ENCODE data around the gene TNN.

The TNN gene

DNA sequence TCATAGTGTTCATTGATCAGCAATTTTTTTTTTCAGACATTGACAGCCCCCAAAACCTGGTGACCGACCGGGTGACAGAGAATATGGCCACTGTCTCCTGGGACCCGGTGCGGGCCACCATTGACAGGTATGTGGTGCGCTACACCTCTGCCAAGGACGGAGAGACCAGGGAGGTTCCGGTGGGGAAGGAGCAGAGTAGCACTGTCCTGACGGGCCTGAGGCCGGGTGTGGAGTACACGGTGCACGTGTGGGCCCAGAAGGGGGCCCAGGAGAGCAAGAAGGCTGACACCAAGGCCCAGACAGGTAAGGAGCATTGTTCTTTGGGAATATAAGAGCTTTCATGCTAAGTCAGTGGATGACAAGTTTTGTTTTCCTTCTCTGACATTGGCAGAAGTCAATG is 49.3 kb downstream of the TNN start:
- DNase-seq: no peak

DNA sequence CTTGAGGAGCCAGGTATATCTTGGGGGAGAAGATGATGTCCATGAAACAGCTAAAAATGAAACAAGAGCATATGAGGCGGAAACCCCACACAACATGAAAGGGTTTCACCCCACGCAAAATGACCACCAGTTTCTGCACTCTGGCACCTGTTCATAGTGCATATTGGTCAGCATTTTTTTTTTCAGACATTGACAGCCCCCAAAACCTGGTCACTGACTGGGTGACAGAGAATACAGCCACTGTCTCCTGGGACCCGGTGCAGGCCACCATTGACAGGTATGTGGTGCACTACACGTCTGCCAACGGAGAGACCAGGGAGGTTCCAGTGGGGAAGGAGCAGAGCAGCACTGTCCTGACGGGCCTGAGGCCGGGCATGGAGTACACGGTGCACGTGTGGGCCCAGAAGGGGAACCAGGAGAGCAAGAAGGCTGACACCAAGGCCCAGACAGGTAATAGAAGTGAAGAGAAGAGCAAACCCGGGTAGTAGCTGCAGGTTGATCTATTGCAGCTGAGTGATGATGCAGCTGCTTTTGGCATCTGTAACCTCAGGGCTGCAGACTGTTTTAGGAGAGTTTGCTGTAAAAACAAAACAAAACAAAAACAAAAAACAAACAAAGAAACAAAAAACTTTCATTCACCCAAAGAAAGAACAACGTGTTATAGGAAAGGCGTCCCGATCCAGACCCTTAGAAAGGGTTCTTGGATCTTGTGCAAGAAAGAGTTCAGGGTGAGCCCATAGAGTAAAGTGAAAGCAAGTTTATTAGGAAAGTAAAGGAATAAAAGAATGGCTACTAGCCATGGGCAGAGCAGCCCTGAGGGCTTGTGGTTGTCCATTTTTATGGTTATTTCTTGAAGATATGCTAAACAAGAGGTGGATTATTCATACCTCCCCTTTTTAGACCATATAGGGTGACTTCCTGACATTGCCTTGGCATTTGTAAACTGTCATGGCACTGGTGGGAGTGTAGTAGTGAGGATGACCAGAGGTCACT is 51.0 kb downstream of the TNN start:
- no peak for DNase-seq

DNA sequence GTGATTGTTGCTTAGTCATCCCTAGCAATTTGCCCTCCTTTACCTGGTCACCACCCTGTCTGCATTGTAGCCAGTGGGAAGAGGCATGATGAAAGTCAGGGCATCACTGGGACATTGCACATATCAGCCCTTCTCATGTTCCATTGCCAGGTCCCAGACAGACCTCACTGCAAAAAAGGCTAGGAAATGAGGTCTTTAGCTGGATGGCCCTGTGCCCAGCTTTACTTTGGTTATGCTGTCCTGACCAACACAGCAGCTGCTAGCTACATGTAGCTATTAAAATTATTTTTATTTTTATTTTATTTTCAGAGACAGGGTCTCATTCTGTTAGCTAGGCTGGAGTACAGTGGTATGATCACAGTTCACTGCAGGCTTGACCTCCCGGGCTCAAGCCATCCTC is 52.9 kb downstream of the TNN start:
- DNase-seq: no peak

DNA sequence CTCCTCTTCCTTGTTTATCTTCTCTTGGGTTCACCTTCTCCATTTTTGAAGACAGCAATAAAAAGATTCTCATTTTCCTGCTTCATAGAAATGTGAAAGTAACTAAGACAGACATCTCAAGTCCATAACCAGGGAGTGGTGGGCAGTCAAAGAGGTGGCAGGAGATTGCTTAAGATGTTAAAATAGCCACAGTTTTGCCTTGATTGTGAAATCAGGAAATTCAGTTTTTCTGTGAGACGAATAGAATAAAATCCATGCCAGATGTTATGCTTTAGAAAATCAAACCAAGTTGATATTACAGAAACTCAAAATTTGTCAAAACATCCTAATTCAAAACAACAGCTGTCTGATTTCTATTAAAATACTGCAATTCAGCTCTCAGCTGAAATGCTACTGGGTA is 57.2 kb downstream of the TNN start:
- no peak for DNase-seq

DNA sequence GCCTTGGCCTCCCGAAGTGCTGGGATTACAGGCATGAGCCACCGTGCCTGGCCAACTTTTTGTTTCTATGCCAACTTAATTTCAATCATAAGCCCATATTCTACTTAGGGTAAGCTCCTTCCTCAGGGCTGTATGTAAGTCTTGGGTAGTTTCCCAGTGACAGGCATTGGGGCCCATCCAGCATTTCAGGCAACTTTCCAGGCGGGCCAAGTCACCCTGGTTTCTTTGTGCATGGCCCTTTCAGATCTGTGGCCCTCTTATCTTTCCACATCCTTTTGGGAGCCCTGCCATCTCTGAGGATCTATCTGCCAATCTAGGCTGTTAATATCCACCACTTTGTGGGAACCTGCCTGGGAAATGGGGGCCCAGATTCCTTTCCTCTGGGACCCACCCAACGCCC is 58.7 kb downstream of the TNN start:
- no peak for DNase-seq

DNA sequence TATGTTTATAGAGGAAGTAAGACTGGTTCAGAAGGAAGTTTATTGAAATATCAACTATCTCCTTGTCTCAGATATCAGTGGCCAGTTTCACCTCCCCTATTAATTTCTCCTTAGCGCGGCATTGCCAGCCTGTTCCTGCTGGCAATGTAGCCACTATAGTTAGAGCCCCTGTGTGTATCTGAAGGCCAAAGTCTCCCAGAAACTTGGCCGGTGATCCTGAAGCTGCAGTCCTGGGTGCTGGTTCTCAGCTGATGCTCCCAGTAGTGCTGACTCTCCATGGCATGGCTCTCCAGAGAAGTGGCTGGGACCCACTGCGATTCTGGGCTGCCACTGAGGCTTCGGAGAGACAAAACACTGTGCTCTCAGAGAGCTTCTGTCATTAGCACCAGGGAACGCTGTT is 59.9 kb downstream of the TNN start:
- DNase-seq: no peak

DNA sequence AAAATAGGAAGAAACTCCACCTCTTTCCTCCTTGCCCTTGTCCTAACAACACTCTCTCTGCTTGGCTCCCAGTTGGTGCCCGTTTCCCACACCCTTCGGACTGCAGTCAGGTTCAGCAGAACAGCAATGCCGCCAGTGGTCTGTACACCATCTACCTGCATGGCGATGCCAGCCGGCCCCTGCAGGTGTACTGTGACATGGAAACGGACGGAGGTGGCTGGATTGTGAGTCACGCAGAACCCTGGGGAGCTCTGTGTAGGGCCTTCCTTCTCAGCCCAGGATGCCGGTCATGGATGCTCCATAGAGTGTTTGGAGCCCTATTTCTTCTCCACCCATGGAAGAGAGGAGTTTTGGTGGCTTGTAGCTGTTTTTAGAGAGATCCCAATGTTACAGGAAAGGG is 60.9 kb downstream of the TNN start:
- DNase-seq: no peak

DNA sequence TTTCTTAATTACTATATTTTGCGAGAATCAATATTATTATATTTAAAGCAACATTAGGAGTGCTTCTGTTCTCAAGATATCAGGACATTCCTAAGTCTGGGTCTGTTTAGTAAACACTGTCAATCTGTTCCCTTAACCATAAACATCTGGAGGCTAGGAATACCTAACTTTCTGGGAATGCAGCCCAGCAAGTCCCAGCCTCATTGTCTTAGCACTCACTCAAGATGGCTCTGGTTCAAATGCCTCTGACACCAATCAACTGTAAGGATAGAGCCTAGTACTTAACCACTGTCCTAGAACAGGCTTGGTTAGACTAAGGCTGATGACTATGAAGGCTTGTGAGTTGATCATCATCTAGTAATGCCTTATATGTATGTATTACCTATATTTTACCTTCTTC is 61.5 kb downstream of the TNN start:
- DNase-seq: no peak

DNA sequence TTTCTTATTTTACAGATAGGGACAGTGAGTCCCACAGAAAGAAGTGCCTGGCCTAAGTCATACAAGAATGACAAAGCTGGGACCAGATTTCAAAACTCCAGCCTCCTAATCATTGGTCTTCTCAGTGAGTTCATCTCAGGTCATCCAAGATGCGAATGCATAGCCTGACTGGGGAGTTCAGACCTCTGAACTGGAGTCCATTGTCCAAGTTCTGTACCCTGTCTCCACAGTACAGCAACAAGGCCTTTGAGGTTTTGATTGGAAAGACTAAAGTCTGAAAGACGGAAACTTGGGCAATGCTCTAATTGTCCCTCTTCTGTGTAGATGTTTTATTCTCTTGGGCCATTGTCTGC is 62.0 kb downstream of the TNN start:
- DNase-seq: no peak

DNA sequence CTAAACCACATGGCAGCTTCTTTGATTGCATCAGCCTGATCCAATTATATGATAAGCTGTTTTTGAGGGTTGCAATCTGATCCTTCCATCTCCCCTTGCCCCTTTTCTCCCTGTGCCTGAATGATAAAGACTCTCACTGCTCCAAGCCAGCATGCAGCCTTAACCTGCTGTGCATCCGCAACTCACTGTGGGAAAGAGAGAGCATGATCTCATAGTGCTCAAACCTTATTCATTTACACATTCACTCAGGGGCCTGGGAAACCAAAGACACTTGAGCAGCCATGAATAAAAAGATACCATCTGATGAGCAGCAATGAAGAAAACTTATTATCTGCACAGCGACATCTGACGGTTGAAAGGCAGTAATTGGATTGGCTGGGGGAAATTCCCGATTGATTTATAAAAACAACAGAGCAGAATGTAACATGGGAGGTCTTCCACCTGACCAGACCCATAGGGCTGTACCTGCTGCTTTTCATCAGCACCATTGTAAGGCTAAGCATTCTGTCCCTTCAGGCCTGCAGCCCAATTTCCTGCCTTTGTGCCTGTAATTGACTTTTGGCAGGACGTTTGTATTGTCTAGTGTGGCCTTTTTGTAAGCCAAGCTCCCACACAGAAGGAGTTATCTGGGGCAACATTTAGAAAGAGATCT is 62.5 kb downstream of the TNN start:
- DNase-seq: no peak

DNA sequence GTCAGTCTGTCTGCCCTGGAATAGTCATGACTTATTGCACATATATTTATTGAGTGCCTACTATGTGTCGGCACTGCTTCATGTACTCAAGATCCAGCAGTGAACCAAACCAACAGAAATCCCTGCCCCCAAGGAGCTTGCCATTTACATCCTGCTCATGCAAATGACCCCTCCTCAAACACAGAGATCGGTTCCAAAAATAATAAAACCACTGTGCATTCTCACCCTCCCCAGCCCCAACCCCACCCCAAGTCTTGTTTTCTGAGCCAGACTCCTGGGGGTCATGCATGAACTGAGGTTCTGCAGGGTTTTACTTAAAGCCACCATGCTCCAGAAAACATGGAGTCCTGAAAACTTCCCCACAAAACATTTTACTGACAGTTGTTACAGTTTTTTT is 63.0 kb downstream of the TNN start:
- no peak for DNase-seq

DNA sequence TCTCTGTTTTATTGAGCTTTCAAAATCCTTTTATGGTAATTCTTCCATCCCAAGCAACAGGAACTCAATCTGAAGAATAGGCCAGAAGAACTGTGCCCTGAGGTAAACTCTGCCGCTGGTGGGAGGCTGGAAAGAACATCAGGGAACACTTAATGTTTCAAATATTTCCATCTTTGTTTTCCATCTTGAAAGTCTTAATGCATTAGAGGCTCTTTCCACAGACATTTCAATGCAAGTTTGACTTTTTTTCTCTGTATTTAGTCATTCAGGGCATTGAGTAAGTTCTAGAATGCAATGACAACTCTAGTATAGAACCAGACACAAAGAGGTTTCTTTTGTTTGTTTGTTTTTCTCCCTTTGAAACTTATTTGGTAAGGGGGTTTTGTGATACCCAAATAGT is 63.5 kb downstream of the TNN start:
- no peak for DNase-seq

DNA sequence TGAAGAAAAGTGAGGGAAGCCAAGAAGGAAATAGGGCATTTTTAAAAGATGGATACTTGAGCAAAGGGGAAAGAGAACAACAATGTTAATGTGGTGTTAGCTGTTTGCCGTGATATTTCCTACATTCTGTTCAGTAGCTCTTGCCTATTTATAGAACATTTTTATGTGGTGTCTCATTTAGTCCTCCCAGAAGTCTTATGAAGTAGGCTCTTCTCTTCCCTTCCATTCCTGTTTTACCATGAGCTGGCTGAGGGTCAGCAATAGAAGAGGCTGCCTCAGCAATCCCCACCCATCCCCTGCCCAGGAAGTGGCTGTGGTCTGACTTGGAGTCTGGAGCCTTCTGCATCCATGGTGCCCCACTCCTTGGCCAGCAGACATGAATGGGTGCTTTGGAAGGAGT is 64.8 kb downstream of the TNN start:
- no peak for DNase-seq

DNA sequence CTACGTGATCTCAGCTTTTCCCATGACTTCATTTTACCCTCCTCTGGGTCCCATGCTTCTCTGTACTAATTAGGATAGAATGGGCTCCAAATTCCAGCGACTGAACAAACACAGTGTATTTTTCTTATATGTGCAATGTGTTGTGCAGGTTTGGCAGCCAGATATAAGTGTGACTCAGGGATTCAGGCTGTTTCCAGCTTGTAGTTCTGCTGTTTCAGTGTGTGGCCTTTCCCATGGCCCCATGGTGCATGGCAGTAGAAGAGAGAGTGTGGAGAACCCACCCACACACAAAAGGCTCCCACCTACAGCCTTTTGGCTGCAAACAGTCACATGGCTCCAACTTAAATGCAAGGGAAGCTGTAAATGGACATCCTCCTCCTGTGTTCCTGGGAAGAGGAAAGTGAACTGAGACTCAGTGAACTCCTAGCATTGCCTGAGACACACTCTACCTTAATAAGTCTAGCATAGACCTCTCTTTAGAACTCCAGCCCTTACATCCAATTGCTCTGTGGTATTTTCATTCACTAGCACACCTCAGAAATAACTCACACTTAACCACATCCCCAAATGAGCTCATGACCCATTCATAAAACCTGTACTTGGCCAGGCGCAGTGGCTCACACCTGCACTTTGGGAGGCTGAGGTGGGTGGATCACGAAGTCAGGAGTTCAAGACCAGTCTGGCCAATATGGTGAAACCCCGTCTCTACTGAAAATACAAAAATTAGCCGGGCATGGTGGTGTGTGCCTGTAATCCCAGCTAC is 66.2 kb downstream of the TNN start:
- no peak for DNase-seq

DNA sequence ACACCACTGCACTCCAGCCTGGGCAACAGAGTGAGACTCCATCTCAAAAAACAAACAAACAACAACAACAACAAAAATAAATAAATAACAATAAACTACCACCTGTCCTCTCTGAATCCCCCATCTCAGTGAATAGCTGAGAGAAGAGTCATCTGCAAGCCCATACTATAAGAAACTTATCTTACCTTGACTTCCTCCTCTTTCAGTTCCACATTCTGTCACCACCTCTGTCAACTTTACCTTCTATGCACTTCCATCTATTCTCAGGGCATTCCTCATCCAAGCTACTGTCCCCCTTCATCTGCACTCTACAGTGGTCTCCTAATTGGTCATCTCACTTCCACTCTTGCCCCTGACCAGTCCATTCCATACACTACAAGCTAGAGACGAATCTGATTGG is 66.9 kb downstream of the TNN start:
- no peak for DNase-seq

DNA sequence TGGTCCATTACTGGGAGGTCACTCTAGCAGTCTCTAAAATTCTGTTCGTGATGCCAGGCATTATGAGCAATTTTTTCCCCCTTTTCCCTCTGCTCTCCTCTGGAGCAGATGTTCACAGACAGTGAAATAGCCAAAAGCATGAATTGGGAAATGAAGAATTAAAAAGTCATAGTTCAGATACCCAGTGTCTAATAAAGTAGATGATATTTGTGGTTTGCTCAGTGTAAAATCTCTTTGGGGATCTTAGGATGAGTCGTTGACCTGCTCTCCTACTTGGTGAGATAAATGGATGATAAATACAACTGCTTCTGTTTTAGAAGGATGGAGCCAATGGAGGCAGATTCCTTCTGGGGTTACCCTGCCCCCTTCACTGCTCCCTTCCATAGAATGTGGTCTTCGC is 68.6 kb downstream of the TNN start:
- no peak for DNase-seq

DNA sequence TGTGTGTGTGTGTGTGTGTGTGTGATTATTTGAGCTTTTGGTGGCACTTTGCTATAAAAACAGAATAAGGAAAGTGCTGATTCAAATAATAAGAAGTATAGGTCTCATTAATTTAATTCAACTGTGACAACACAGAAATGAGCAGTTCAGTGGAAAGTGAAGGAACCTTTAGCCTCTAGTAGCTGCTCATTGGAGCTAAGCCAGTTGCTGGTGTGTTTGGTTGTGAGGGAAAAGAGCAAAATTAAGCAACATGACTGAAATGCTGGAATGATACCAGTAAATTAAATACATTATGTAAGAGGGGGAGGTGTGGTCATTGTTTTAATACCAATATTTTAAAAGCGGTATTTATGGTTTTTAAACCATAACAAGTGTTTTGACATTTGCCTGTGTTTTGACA is 69.7 kb downstream of the TNN start:
- no peak for DNase-seq

DNA sequence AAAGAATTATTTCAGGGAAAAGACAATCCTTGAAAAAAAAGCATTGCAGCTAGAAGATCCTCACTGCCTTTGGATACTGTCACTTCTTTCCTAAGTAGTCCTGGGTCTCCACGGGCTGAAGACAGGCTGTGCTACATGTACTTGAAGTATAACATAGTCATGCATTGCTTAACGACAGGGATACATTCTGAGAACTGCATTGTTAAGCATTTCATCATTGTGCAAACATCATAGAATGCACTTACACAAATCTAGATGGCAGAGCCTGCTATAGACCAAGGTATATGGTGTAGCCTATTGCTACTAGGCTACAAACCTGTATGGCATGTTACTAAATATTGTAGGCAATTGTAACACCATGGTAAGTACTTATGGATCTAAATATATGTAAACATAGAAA is 70.9 kb downstream of the TNN start:
- no peak for DNase-seq

DNA sequence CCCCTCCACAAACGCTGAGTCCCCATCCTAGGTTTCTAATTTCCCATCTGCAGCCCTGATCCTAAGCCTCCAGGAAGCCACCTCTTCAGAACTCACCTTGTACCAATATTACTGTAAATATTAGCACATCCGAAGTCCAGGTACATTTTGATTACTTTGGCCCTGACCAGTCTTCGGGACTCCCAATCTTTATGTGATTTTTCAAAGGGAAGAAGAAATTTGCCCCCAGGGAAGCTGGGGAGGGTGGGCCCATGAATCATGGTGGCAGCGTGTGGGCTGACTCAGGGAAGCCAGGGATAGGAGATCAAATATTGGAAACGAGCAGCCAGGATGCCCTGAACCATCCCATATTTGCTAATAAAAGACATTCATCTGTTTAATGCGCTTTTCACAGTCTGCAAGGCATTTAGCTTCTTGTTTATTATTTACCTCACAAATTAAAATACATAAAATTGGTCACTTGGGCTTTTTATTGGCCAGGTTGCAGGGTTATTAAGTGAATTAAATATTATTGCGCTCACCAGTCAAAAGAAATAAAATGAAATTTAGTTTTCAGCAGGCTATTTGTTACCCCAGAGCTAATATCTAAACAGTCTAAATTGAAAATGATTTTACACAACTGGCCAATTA is 78.4 kb downstream of the TNN start:
- no peak for DNase-seq

DNA sequence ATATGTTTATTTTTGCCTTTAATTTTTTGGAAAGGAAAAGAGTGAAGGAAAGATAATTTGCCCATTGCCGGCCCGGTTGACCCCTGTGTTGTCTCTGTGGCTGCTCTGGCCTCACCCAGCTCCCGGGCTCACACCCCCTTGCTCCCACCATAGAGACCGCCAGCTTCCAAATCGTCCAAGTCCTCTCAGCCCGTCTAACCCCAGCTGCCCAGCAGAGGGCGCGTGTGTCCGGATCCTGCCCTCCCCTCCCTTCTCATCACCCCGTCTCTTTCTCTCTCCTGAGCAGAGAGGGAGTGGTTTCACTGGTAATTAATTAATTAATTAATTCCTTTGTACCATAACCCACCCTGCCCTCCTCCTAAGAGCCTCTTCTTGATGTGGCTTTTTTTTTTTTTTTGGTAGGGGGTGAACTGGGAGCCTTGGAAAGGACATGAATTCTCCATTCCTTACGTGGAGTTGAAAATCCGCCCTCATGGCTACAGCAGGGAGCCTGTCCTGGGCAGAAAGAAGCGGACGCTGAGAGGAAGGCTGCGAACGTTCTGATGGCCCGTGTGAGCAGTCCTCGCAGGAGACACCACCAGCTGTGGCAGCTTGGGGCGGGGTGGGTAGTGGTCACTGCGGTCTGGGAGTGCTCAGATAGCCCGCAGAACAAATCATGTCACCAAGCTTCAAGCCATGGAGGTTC is 79.0 kb downstream of the TNN start:
- DNase-seq: peak; percentile 73

DNA sequence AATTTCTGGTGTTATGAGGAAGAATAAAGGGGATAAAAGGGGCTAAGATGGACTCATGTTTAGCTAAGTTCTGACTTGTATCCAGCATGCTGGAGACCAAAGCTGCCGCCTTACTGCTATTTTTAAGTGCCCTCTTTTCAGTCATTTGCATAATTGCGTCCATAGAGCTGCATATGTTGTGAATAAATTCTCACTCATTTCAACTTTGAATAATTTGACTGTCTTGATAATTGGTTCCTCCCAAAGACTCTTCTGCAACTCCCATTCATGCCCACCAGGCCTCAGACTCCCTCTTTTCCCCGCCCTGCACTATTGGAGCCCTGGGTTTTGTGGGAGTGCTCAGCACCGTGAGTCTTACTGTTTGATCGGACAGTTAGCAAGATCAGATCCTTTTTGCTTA is 79.9 kb downstream of the TNN start:
- no peak for DNase-seq

DNA sequence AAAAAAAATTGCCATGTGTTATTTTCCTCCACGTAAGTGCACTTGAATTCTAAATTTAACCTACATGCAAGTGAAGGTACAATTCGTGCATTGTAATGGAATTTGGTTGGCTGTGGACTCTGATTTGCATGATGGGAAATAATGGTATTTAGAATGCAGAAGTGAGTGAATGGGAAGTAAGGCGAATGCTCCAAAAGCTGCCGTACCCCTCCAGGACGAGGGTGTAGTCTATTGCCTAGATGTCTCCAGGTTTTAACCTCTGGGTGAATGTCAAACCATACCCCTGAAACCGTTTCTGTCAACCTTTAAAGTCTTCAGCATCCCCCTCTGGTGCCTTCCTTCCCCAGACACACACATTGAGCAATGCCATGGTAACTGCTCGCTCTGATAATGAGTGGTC is 80.4 kb downstream of the TNN start:
- no peak for DNase-seq

Data from activated naive CD4-positive, alpha-beta T cell treated with anti-CD3 and anti-CD28 coated beads, Interleukin-2, amount 50 U/mL, for 16 hours (primary cell).